ACHN (cell line): ENCODE measurements around the gene WFIKKN2.

Experiments used
- DNase-seq: peaks from one replicate; pipeline ENCODE4 v3.0.0-alpha.2; 2015
- in situ Hi-C: cut with HindIII; loops from 2 replicates; pipeline ENCODE4 v1.10.0; 2017; ENCODE audit warnings: low sequenced_read_pairs, low pct_ligation_motif_present, low pct_unique_long_range_greater_than_20kb

The WFIKKN2 gene

GRCh38 chr17:50830994-50831393 is 4.4 kb upstream of the WFIKKN2 start:
- in situ Hi-C loops, result no loop called here
- no peak for DNase-seq

- DNase-seq, result no peak
- in situ Hi-C loops, result no loop called here
These were observed 3.9 kb upstream of the WFIKKN2 start for GRCh38 chr17:50831471-50831928.

- no peak for DNase-seq
- in situ Hi-C loops, result no loop called here
These were observed 3.0 kb upstream of the WFIKKN2 start for GRCh38 chr17:50832267-50832863.

- in situ Hi-C loops, result no loop called here
These were observed 2.5 kb upstream of the WFIKKN2 start for GRCh38 chr17:50832864-50833381.

GRCh38 chr17:50833510-50834428 is 1.6 kb upstream of the WFIKKN2 start:
- no peak for DNase-seq
- in situ Hi-C loops, result no loop called here

More at GRCh38 chr17:50832864-50833381, 2.5 kb upstream of the WFIKKN2 start:
- DNase-seq, result no peak

GRCh38 chr17:50834429-50835300 is 721 bp upstream of the WFIKKN2 start:
- DNase-seq, result no peak
- in situ Hi-C loops, result no loop called here

GRCh38 chr17:50836826-50837225 is 1.4 kb downstream of the WFIKKN2 start:
- in situ Hi-C loops, result no loop called here
- no peak for DNase-seq

GRCh38 chr17:50837286-50837979 is 2.0 kb downstream of the WFIKKN2 start:
- no peak for DNase-seq
- in situ Hi-C loops, result no loop called here

GRCh38 chr17:50837980-50838954 is 2.9 kb downstream of the WFIKKN2 start:
- in situ Hi-C loops, result no loop called here
- no peak for DNase-seq

- no peak for DNase-seq
- in situ Hi-C loops, result no loop called here
These were observed 4.4 kb downstream of the WFIKKN2 start for GRCh38 chr17:50839591-50840310.

GRCh38 chr17:50840311-50840851 is 5.0 kb downstream of the WFIKKN2 start:
- DNase-seq, result no peak
- in situ Hi-C loops, result no loop called here

GRCh38 chr17:50841277-50841948 is 6.0 kb downstream of the WFIKKN2 start:
- DNase-seq, result no peak
- in situ Hi-C loops, result no loop called here

- peak; percentile 68 for DNase-seq
- in situ Hi-C loops, result no loop called here
These were observed 6.6 kb downstream of the WFIKKN2 start for GRCh38 chr17:50841949-50842354.

GRCh38 chr17:50842506-50843149 is 7.2 kb downstream of the WFIKKN2 start:
- DNase-seq, result no peak
- in situ Hi-C loops, result no loop called here

- no peak for DNase-seq
- in situ Hi-C loops, result no loop called here
These were observed 7.9 kb downstream of the WFIKKN2 start for GRCh38 chr17:50843150-50843905.
